Measurements from ENCODE around the gene PAX8.
"Not testable (repeated sequence)": the region's sequence is repeated elsewhere in the genome, so short reads cannot be mapped to it uniquely, and the experiment has no call there.

PAX8 gene

DNA sequence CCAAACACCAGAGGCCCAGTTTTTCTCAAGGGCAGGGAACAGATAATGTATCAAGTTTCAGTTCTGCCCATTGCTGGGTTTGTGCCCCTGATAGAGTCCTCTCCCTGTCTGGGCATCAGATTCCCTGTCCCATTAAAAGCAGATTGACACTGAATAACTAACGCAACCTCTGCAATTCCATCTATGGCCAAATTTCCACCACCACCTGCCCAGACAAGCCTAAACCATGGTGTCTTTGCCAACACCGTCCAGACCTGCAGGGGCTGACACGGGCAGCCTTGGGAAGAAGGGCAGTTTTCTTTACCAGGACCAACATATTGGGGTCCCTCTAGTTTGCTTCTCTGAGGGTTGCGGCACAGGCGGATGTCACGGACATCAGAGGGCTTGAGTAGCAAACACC, 26.4 kb upstream of the PAX8 start:
- Mint-ChIP-seq H3K27ac (no peak overlapping the region), H3K4me1 (ENCODE audit: low read depth) (no peaks in the 10 kb centered on the region), H3K27me3 (ENCODE audit: low read depth) (peaks cover 21% of the 10 kb centered on the region), H3K36me3 (ENCODE audit: low read depth) (no peaks in the 10 kb centered on the region), H3K4me3 (no peak overlapping the region), H3K9me3 (no peaks in the 10 kb centered on the region)

DNA sequence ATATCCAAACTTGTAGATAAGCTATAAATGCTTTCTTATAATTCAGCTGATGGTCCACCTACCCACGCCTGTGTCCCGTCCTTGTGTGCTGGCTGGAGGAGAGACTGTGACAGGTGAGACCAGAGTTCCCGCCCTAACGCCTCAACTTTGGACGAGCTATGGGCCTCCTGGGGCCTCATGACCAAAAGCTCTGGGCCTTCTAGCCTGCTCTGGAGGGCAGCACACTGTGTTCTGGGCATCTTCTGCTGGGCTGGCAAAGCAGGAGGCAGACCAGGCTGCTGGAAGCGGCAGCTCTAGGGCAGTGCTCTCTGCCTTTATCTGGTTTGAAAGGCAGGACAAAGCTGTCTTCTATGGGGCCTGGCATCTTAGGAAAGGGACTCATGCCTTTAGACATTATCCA, 26.0 kb upstream of the PAX8 start:
- no peaks in the 10 kb centered on the region for H3K36me3 Mint-ChIP-seq (ENCODE audit: low read depth)
- peaks cover 21% of the 10 kb centered on the region for H3K27me3 Mint-ChIP-seq (ENCODE audit: low read depth)
- H3K9me3 Mint-ChIP-seq, result no peaks in the 10 kb centered on the region
- no peak overlapping the region for H3K27ac Mint-ChIP-seq
- no peak overlapping the region for H3K4me3 Mint-ChIP-seq
- no peaks in the 10 kb centered on the region for H3K4me1 Mint-ChIP-seq (ENCODE audit: low read depth)

DNA sequence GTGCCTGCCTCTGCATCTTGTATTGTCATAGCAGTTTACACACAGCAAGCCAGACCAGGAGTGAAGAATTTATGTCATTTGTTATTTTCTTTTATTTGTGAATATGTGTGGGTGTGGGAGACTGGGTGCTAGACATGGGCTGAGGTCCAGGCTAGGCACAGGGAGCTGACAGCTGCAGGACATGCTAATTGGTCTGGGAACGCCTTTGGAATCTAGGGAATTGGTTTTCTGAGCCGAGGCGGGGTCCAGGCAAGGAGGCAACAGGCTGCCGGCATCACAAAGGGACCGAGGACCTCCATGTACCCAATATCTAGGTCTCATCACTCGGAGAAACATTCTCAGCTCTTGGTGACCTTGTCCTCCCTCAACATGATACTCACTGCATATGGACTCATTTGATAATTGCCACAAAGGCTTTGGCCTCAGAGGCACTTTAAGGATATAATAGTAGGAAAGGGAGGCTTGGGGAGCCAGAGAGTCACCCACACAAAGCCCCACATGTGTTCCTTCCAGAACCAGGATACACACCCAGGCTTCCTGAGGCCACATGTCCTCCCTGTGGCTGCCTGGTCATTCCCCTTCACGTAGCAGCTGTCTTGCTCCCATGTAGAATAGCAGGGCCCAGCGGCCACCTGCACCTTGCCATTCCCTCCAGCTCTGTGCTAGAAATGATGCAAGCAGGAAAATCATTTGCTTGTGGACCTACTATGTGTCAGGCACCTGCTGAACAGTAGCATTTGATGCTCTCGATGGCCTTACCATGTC, 23.7 kb upstream of the PAX8 start:
- H3K27me3 Mint-ChIP-seq (ENCODE audit: low read depth); H3K4me3 Mint-ChIP-seq; H3K27ac Mint-ChIP-seq; H3K36me3 Mint-ChIP-seq (ENCODE audit: low read depth); H3K4me1 Mint-ChIP-seq (ENCODE audit: low read depth); H3K9me3 Mint-ChIP-seq: not testable (repeated sequence)

DNA sequence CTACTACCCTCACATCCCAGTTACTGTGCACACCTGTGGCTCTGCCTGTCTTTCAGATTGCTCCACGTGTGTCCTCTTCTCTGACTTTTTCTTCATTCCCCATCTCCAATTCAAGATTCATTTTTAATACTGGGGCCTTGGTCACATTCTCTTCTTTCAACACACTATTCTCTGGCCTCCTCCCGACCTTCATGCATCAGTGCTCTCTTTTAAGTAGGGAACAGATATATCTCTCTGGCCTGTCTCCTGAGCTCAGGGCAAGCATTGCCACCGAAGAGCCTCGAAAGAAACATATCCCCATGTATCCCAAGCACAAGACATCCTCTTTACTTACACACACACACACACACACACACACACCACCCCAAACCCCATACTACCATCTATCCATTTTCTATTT, 21.6 kb upstream of the PAX8 start:
- H3K27me3 Mint-ChIP-seq (ENCODE audit: low read depth), result peaks cover 4% of the 10 kb centered on the region
- H3K27ac Mint-ChIP-seq, result no peak overlapping the region
- no peak overlapping the region for H3K4me3 Mint-ChIP-seq
- no peaks in the 10 kb centered on the region for H3K9me3 Mint-ChIP-seq
- H3K4me1 Mint-ChIP-seq (ENCODE audit: low read depth), result peaks cover 1% of the 10 kb centered on the region
- H3K36me3 Mint-ChIP-seq (ENCODE audit: low read depth), result no peaks in the 10 kb centered on the region

DNA sequence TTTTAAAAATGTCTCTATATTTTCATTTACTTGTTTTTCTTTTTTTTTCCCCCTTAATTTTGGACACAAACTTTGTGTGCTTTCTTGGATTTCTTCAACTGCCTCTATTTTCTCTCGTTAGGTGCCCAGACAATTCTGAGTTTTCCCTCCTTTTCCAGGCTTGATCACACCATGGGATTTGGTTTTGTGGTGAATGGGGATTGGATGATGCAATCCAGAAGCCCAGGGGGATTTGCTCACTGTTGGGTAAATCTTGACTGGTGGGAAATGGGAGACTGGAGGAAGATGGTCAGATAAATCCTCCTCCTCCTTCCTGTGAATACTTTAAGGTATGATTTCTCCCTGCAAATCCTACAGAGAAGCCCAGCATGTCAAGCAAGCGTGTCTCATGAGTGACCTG, 19.5 kb upstream of the PAX8 start:
- Mint-ChIP-seq H3K27ac (peak overlapping the region; percentile 4), H3K36me3 (ENCODE audit: low read depth) (no peaks in the 10 kb centered on the region), H3K27me3 (ENCODE audit: low read depth) (peaks cover 21% of the 10 kb centered on the region), H3K9me3 (no peaks in the 10 kb centered on the region), H3K4me3 (no peak overlapping the region), H3K4me1 (ENCODE audit: low read depth) (peaks cover 1% of the 10 kb centered on the region)

DNA sequence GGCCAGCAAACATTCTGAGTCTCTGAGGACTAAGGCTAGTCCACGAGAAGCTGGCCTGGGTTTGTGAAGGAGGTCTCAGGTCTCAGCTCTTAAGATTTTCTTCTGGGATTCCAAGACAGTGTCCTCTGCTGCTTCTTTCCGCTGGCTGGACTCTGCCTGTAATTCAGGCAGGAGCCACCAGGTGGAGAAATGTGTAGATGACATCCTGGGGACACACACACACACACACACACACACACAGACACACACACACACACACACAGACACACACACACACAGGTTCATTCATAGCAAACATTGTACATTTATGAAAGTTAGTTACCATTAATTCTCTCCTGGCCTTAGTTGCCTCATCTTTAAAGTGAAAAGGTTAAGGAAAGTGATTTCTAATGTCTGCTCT, 18.9 kb upstream of the PAX8 start:
- H3K36me3 Mint-ChIP-seq (ENCODE audit: low read depth); H3K27ac Mint-ChIP-seq; H3K4me3 Mint-ChIP-seq; H3K4me1 Mint-ChIP-seq (ENCODE audit: low read depth); H3K9me3 Mint-ChIP-seq: not testable (repeated sequence)
- H3K27me3 Mint-ChIP-seq (ENCODE audit: low read depth), result peaks cover 27% of the 10 kb centered on the region

DNA sequence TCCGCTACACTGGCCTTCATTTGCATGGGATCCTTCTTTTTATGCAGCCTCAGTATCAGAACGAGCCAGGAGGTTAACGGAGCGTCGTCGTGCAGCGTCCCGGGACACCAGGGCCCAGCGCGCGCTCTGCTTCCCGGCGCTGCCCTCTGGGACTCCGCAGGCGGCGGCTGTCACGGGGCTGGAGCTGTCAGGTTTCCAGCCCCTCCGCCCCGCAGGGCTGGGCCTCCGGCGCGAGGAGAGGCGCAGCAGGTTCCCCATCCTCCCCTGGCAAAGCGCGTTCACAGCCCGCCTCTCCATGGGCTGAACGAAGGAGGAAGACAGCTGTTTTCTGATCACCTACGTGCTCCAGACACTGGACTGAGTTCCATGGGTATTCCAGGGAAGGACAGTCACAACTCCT, 12.5 kb upstream of the PAX8 start:
- no peaks in the 10 kb centered on the region for H3K9me3 Mint-ChIP-seq
- H3K27me3 Mint-ChIP-seq (ENCODE audit: low read depth), result peaks cover 59% of the 10 kb centered on the region
- H3K27ac Mint-ChIP-seq, result no peak overlapping the region
- no peaks in the 10 kb centered on the region for H3K36me3 Mint-ChIP-seq (ENCODE audit: low read depth)
- no peak overlapping the region for H3K4me3 Mint-ChIP-seq
- H3K4me1 Mint-ChIP-seq (ENCODE audit: low read depth), result no peaks in the 10 kb centered on the region

DNA sequence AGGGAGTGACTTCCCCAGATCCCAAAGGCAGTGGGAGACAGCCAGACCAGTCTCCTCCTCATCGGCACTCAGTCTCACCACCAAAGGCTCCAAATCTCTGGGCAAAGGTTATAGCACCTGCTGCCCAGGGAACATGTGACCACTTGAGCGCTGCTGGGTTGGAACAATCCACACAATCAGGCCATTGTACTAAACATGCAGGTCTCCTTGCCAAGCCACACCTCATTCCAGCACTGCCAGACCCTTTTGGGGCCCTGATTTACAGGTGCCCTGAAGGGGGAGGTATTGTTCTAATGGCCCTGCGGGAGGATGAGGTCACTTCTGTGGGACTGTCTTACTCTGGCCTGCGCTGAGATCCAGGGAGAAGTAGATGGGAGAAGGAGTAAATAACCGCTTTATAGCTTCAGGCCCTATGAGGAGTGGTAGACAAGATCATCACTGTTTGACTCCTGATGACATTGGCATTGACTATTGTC, 10.0 kb upstream of the PAX8 start:
- H3K4me1 Mint-ChIP-seq (ENCODE audit: low read depth); H3K9me3 Mint-ChIP-seq; H3K27ac Mint-ChIP-seq; H3K36me3 Mint-ChIP-seq (ENCODE audit: low read depth); H3K4me3 Mint-ChIP-seq: not testable (repeated sequence)
- peaks cover 55% of the 10 kb centered on the region for H3K27me3 Mint-ChIP-seq (ENCODE audit: low read depth)

DNA sequence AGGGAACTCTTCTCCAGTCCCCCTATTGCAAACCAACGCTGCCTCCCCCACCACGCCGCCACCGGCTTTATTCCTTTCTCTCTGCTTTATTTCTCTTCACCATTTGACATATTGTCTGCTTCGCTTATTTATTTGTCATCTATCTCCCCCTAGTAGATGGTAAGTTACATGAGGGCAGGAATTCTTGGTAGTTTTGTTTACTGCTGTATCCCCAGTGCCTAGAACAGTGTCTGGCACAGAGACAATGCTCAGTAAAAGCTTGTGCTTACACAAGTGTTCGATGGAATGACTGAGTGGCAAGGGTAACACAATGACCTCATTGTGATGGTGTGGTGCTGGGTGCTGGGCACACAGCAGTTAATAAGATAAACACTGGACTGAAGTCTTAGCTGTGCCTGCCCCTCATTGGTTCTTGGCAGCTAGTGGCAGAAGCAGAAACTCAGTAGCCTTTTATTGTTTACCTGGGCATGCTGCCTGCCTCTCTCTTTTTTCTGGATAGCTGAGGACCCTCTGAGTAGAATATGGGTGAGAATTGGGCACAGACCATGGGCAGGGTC, 9.5 kb upstream of the PAX8 start:
- not testable (repeated sequence) for H3K36me3 Mint-ChIP-seq (ENCODE audit: low read depth); H3K4me1 Mint-ChIP-seq (ENCODE audit: low read depth); H3K4me3 Mint-ChIP-seq; H3K27ac Mint-ChIP-seq; H3K9me3 Mint-ChIP-seq
- H3K27me3 Mint-ChIP-seq (ENCODE audit: low read depth), result peaks cover 50% of the 10 kb centered on the region

DNA sequence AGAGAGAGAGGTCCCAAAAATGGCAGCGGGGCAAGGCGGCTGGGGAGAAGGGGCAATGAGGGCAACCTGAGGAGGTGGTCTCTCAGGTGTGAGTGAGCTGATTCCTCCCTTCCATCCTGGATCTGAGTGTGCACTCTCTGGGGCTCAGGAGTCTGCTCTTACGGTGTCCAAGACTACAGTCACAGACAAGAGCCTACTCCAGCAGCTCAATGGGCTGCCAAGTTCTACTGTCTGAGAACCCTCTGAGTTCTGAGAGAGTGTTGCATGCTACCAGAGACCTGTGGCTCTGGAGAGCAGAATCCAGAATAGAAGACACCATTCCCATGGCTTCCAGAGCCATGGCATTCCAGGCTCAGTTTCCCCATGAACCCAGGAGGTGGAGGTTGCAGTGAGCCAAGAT, 7.1 kb upstream of the PAX8 start:
- H3K27ac Mint-ChIP-seq, result no peak overlapping the region
- H3K4me3 Mint-ChIP-seq, result no peak overlapping the region
- no peaks in the 10 kb centered on the region for H3K36me3 Mint-ChIP-seq (ENCODE audit: low read depth)
- H3K4me1 Mint-ChIP-seq (ENCODE audit: low read depth), result no peaks in the 10 kb centered on the region
- H3K27me3 Mint-ChIP-seq (ENCODE audit: low read depth), result peaks cover 57% of the 10 kb centered on the region
- H3K9me3 Mint-ChIP-seq, result no peaks in the 10 kb centered on the region

DNA sequence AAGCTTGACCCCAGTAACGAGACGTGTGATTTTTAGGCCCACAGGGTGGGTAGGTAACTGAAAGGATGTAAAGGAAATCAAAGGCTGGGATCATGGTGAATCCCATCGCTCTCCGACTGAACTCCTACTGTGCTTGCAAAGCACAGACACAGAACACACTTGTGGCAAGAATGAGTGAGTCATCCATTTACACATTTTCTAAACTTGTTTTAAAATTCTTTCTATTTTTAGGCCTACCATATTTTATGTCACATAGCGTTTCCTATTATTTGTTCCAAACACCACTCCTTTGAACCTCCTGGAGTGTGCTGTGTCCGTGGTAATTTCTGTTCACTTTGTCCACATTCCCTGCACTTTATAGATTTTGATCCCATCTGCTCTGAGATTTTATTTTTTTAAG, 6.3 kb upstream of the PAX8 start:
- H3K4me1 Mint-ChIP-seq (ENCODE audit: low read depth); H3K27ac Mint-ChIP-seq; H3K9me3 Mint-ChIP-seq; H3K4me3 Mint-ChIP-seq; H3K36me3 Mint-ChIP-seq (ENCODE audit: low read depth): not testable (repeated sequence)
- H3K27me3 Mint-ChIP-seq (ENCODE audit: low read depth), result peaks cover 65% of the 10 kb centered on the region

DNA sequence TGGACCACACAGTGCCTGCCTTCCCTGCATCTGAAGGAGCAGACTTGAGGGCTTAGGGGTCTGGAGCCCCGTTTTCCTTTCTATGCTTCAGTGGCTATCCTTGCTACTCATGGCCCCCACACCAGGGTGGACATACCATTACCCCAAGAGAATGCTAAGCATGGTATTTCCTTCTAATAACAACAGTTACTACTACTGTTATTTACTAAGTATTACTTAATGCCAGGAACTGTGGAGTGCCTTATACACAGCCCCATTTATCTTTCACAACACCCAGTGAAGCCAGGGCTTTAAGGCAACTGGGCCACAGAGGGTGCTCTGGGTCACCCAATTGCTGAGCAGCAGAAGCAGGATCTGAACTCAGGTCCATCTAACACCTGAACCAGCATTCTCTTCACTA, 5.8 kb upstream of the PAX8 start:
- no peak overlapping the region for H3K4me3 Mint-ChIP-seq
- no peaks in the 10 kb centered on the region for H3K9me3 Mint-ChIP-seq
- no peak overlapping the region for H3K27ac Mint-ChIP-seq
- peaks cover 70% of the 10 kb centered on the region for H3K27me3 Mint-ChIP-seq (ENCODE audit: low read depth)
- H3K36me3 Mint-ChIP-seq (ENCODE audit: low read depth), result no peaks in the 10 kb centered on the region
- no peaks in the 10 kb centered on the region for H3K4me1 Mint-ChIP-seq (ENCODE audit: low read depth)

DNA sequence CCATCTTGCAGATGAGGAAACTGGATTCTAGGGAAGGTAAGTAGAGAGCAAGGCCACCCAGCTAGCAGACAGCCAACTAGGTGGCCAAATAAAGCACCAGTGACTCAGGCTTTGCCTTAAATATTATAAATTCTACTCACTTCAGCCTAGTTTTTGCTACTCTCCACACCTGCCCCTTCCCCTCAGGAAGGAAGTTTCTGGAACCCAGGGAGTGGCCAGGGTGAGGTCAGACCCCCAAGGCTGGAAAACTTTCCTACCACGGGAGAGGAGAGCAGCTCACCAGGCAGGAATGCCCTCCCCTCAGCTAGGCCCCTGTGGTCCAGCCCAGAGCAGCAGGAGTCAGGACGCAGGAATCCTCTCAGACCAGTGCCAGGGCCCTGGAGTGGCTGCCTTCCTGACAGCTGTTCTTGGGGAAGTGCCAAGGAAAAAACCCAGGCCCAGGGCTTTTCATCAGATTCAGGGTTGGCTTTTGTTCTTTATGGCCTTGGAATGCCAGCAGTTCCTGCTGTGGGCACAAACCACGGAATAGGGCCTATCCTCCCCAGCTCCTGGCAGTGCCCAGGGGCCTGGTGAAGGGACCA, 5.1 kb upstream of the PAX8 start:
- Mint-ChIP-seq H3K27ac (no peak overlapping the region), H3K27me3 (ENCODE audit: low read depth) (peaks cover 72% of the 10 kb centered on the region), H3K9me3 (no peaks in the 10 kb centered on the region), H3K4me3 (no peak overlapping the region), H3K4me1 (ENCODE audit: low read depth) (no peaks in the 10 kb centered on the region), H3K36me3 (ENCODE audit: low read depth) (no peaks in the 10 kb centered on the region)

DNA sequence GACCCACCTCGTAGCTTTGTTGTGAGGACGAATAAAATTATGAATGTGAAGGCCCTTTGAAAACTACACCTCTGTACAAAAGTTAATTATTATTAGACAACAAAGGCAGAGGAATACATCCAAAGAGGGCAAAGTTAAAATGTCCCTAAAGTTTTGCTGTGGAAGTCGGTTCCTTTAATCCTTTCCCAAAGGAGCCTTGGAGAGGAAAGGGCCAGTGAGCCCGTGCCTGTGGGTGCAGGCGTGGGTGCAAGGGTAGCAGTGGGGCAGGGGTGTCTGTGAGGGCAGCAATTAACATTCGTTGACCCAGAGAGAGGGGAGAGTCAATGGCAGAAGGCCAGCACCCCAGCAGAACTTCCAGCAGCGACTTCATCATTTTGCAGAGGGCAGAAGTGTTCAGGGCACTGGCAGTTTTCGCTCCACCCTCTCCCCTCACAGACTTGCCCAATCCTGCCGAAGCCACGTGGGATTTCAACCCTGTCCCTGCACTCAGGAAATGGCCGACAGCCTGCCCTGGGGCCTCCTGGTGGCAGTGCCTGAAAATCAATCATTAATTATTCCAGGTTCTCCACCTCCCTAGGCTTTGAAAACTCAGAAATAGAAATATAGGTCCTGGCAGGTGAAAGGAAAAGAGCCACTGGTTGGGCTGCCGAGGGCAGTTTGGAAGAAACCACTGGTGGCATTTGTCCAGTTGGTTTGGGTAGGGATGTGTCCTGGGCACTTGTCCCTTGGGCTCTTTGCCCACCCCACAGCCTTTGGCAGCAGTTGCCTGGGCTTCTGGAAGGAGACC, 4.2 kb upstream of the PAX8 start:
- Mint-ChIP-seq H3K4me1 (ENCODE audit: low read depth) (no peaks in the 10 kb centered on the region), H3K27me3 (ENCODE audit: low read depth) (peaks cover 72% of the 10 kb centered on the region), H3K27ac (no peak overlapping the region), H3K4me3 (no peak overlapping the region), H3K9me3 (no peaks in the 10 kb centered on the region), H3K36me3 (ENCODE audit: low read depth) (no peaks in the 10 kb centered on the region)

All from T-helper 1 cell treated with Interleukin-12 subunit alpha and Interleukin-12 subunit beta and Interleukin-4 antibody, amounts not matched to agents 30 μg/mL and 1 μg/mL, for 36 hours (primary cell).